Measurements from ENCODE around the gene WT1. TPM values are rescaled to one million over a fixed set of nuclear protein-coding genes. Genes with fewer than 3 reads are reported as not detected.

WT1 gene
- total and polyA plus RNA-seq, 2 donors from 2014 or later: 0.66 to 15.0 TPM

DNA sequence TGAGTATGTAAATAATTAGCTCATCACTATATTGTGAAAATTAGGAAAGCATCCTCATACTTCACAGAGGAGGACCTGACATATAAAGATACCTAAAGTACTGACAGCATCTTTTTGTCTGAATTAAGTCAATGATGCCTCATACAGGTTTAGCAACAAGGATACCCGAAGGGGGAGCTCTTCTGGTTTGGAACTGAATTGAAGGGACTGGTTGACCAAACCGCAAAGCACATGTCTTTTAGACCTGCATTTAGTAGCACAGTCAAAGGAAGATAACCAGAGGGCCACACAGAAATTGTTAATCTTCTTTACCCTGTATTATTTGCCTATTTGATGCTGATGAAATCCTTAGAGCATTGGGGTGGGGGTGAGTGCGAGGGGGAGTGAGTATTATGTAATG, 12.9 kb upstream of the WT1 start:
- TF ChIP-seq, protein P1, sequence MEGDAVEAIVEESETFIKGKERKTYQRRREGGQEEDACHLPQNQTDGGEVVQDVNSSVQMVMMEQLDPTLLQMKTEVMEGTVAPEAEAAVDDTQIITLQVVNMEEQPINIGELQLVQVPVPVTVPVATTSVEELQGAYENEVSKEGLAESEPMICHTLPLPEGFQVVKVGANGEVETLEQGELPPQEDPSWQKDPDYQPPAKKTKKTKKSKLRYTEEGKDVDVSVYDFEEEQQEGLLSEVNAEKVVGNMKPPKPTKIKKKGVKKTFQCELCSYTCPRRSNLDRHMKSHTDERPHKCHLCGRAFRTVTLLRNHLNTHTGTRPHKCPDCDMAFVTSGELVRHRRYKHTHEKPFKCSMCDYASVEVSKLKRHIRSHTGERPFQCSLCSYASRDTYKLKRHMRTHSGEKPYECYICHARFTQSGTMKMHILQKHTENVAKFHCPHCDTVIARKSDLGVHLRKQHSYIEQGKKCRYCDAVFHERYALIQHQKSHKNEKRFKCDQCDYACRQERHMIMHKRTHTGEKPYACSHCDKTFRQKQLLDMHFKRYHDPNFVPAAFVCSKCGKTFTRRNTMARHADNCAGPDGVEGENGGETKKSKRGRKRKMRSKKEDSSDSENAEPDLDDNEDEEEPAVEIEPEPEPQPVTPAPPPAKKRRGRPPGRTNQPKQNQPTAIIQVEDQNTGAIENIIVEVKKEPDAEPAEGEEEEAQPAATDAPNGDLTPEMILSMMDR (IDR thresholded peaks at IDR 0.05; ENCODE audit: borderline replicate concordance, extremely low read depth, insufficient read depth): no peak

GRCh38 chr11:32447252-32447651, 11.9 kb upstream of the WT1 start:
- H3K36me3 ChIP-seq (ENCODE audit: control insufficient read depth in 2 of 3, insufficient read depth in 3 of 3, low read length in 3 of 3): no peaks in the 10 kb centered on the region
- no peak overlapping the region for H3K27ac ChIP-seq (ENCODE audit: low read depth in 2 of 2, low read length in 2 of 2)
- no peaks in the 10 kb centered on the region for H3K27me3 ChIP-seq (ENCODE audit: control insufficient read depth, insufficient read depth, low read length)
- DNase-seq: peak in 1 of 5 donors; percentile 3
- H3K9me3 ChIP-seq (ENCODE audit: control insufficient read depth in 2 of 3, insufficient read depth in 1 of 3, low read length in 3 of 3): no peaks in the 10 kb centered on the region
- H3K4me1 ChIP-seq (ENCODE audit: control insufficient read depth in 2 of 3, insufficient read depth in 2 of 3, low read depth in 1 of 3, low read length in 3 of 3): peaks cover 0 to 4% (median 0%) of the 10 kb centered on the region in 3 donors
- TF ChIP-seq, protein P1 (IDR thresholded peaks at IDR 0.05; ENCODE audit: borderline replicate concordance, extremely low read depth, insufficient read depth): no peak
- H3K4me3 ChIP-seq (ENCODE audit: low read length in 3 of 3): no peak overlapping the region
- intact Hi-C loops (cut with DNase I): no loop called here
- H3K9ac ChIP-seq (ENCODE audit: low read length in 3 of 3): no peak overlapping the region
- FAIRE-seq: no peak

More for the DNA sequence above, 12.9 kb upstream of the WT1 start:
- H3K9me3 ChIP-seq (ENCODE audit: control insufficient read depth in 2 of 3, insufficient read depth in 1 of 3, low read length in 3 of 3): no peaks in the 10 kb centered on the region
- H3K4me3 ChIP-seq (ENCODE audit: low read length in 3 of 3): no peak overlapping the region
- peak in 3 of 5 donors; percentile 35 to 83 (median 77) for DNase-seq
- H3K9ac ChIP-seq (ENCODE audit: low read length in 3 of 3): no peak overlapping the region
- H3K27me3 ChIP-seq (ENCODE audit: control insufficient read depth, insufficient read depth, low read length): no peaks in the 10 kb centered on the region
- peaks cover 0 to 4% (median 0%) of the 10 kb centered on the region in 3 donors for H3K4me1 ChIP-seq (ENCODE audit: control insufficient read depth in 2 of 3, insufficient read depth in 2 of 3, low read depth in 1 of 3, low read length in 3 of 3)
- H3K27ac ChIP-seq (ENCODE audit: low read depth in 2 of 2, low read length in 2 of 2): no peak overlapping the region
- no peaks in the 10 kb centered on the region for H3K36me3 ChIP-seq (ENCODE audit: control insufficient read depth in 2 of 3, insufficient read depth in 3 of 3, low read length in 3 of 3)
- intact Hi-C loops (cut with DNase I): no loop called here
- FAIRE-seq: no peak

DNA sequence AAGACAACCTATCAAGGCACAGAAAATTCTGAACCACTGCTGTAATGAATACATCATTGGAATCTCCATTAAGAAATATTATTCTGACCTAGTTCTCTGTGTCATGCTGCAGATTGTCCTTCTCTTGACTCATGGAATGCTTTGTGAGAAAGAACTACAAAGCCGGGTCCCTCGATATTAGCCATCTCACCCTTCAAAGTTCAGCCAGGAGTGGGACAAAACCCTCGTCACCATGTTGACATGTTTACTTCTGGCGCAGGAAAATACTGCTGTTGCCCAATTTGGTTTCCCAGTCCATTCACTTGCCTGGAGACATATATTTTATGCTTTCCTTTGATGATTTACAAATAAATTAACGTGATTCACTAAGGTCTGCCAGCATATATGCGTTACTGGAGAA, 10.9 kb upstream of the WT1 start:
- intact Hi-C loops (cut with DNase I): no loop called here
- TF ChIP-seq, protein P1 (IDR thresholded peaks at IDR 0.05; ENCODE audit: borderline replicate concordance, extremely low read depth, insufficient read depth): no peak
- Histone ChIP-seq H3K27me3 (ENCODE audit: control insufficient read depth, insufficient read depth, low read length) (no peaks in the 10 kb centered on the region), H3K27ac (ENCODE audit: low read depth in 2 of 2, low read length in 2 of 2) (no peak overlapping the region), H3K9ac (ENCODE audit: low read length in 3 of 3) (no peak overlapping the region), H3K4me3 (ENCODE audit: low read length in 3 of 3) (no peak overlapping the region), H3K36me3 (ENCODE audit: control insufficient read depth in 2 of 3, insufficient read depth in 3 of 3, low read length in 3 of 3) (no peaks in the 10 kb centered on the region), H3K4me1 (ENCODE audit: control insufficient read depth in 2 of 3, insufficient read depth in 2 of 3, low read depth in 1 of 3, low read length in 3 of 3) (peaks cover 0 to 4% (median 0%) of the 10 kb centered on the region in 3 donors), H3K9me3 (ENCODE audit: control insufficient read depth in 2 of 3, insufficient read depth in 1 of 3, low read length in 3 of 3) (no peaks in the 10 kb centered on the region)
- no peak for FAIRE-seq
- peak in 2 of 5 donors; percentile 30 to 64 for DNase-seq

GRCh38 chr11:32444186-32444585, 8.8 kb upstream of the WT1 start:
- peaks cover 0 to 4% (median 0%) of the 10 kb centered on the region in 3 donors for H3K4me1 ChIP-seq (ENCODE audit: control insufficient read depth in 2 of 3, insufficient read depth in 2 of 3, low read depth in 1 of 3, low read length in 3 of 3)
- H3K9me3 ChIP-seq (ENCODE audit: control insufficient read depth in 2 of 3, insufficient read depth in 1 of 3, low read length in 3 of 3): no peaks in the 10 kb centered on the region
- FAIRE-seq: no peak
- H3K36me3 ChIP-seq (ENCODE audit: control insufficient read depth in 2 of 3, insufficient read depth in 3 of 3, low read length in 3 of 3): no peaks in the 10 kb centered on the region
- intact Hi-C loops (cut with DNase I): no loop called here
- H3K27ac ChIP-seq (ENCODE audit: low read depth in 2 of 2, low read length in 2 of 2): no peak overlapping the region
- TF ChIP-seq, protein P1 (IDR thresholded peaks at IDR 0.05; ENCODE audit: borderline replicate concordance, extremely low read depth, insufficient read depth): no peak
- H3K27me3 ChIP-seq (ENCODE audit: control insufficient read depth, insufficient read depth, low read length): peaks cover 4% of the 10 kb centered on the region
- no peak for DNase-seq
- H3K9ac ChIP-seq (ENCODE audit: low read length in 3 of 3): no peak overlapping the region
- no peak overlapping the region for H3K4me3 ChIP-seq (ENCODE audit: low read length in 3 of 3)
